ENCODE measurements around the gene ARHGEF4. TPM values are rescaled to one million over a fixed set of nuclear protein-coding genes. Genes with fewer than 3 reads are reported as not detected.

Gene ARHGEF4
- total RNA-seq, 1 donor from 2014 or later = not detected

DNA sequence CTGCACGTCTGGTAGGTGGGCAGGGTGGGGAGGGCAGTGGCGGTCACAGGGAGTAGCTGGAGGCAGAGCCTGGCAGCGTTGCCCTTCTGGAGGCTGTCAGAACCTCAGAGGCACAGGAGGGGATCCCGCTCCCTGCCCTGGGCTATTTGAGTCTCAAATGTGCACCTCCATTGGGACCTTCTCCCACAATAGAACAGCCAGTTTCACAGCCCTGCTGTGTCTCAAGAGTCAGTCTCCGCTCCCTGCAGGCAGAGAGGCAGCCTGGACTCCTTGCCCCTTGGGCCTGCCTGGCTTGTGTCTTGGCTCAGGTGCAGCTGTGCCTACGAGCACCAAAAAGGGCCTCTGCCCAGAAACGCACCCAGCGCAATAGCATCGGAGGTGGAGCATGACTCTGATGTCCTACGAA is 199.1 kb downstream of the ARHGEF4 start:
- intact Hi-C loops (cut with micrococcal nuclease) = no loop called here

DNA sequence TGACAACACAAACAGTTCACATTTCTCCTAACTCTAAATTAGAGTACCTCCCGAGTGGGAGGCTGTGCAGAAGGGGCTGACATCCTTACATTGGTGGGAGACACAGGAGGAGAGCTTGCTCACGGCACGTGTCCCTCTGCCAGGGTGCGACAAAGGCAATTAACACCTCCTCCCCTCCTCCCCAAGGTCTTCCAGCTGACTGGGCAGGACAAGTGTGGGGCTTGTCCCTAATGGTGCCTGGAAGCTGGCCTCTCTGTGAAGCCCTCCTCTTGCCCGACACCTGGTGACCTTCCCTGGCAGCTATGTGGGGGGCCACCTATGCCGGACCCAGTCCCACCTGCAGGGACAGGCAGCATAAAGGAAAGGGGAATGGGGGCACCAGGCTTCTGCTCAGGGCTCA is 199.6 kb downstream of the ARHGEF4 start:
- intact Hi-C loops (cut with micrococcal nuclease) = no loop called here

DNA sequence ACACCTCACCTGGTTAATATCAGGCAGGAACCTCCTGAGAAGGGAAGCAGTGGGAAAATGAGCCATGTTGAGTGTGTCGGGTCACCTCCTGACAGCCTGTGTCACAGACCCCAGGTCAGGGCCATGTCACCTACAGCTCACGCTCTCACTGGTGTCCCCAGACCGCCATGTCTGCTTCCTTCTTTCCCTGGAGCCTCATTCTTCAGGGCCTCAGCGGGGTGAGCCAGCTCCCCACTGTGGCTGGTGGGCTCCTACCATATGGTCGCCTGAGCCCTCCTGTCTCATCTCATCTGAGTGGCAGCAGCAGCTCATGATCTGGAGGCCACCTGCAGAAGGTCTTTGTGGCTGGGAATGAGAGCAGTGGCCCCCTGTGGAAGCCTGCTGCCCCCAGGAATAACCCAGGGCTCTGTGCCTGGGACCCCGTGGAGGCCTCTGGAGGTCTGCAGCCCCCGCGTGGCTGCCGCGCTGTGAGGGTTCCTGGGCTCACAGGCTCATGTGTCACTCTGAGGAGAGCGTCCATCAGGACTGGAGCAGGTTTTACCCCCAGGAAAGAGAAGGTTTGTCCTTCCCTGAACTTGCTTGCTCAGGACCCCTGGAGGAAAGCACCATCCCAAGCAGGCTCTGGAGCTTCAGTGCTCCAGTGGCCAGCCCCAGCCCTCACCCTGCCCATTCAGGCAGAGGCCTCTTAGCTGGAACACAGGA is 200.1 kb downstream of the ARHGEF4 start:
- intact Hi-C loops (cut with micrococcal nuclease) = no loop called here

DNA sequence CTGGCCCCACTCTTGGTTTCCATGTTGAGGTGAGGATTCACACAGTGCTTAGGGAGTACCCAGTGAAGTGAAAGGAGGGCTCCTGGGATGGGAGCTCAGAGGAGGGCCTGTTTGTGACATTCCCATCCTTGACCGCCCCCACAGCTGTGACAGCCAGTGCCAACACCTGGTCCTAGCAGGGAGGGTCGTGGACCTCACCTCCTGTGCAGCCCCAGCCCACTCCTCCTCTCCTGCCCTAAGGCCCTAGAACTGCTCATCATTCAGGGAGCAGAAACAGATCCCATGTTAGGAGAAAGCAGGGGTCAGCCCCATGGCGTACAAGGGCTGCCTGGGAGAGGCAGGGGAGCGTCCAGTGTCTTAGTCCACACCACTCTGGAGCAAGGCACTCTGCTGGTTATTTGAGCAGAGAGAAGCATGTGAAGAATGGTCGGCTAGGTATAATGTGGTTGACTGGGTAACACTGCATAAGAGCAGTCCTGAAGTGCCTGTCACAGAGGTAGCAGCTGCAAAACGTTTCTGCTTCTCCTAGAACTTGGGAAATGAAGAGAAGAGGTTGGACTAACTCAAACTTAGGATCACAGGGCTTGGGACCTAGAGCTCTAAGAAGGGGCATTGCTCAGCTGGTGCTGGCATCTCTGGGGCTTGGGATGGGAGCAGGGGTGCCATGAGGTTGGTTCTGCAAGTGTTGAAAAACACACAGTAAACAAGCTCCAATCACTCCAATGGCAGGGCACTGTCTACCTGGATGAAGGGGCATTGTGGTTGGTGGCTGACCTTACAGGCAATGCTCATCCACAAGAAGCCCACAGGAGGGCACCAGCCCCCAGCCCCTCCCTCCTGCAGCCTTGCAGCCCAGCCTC is 200.9 kb downstream of the ARHGEF4 start:
- intact Hi-C loops (cut with micrococcal nuclease) = no loop called here

DNA sequence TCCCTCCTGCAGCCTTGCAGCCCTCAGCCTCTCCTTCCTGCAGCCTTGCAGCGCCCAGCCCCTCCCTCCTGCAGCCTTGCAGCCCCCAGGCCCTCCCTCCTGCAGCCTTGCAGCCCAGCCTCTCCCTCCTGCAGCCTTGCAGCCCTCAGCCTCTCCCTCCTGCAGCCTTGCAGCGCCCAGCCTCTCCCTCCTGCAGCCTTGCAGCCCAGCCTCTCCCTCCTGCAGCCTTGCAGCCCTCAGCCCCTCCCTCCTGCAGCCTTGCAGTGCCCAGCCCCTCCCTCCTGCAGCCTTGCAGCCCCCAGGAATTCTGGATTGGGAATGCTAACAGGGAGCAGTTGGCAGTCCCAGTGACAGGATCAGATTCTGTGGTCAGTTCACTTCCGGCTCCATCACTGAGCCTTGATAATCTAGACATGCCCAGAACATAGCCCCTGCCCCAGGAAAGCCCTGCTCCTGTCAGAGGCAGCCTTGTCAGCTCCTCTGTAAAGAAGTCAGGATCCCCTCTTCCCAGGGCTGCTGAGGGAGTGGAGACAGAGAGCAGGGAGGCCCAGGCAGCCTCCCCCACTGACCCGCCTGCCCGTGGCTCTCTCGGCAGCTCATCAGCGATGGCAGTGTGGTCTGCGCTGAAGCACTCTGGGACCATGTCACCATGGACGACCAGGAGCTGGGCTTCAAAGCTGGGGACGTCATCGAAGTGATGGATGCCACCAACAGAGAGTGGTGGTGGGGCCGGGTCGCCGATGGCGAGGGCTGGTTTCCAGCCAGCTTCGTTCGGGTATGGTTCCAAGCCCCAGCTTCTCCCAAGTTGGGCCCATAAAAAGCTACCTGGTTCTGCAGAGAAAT is 201.8 kb downstream of the ARHGEF4 start:
- intact Hi-C loops (cut with micrococcal nuclease) = no loop called here

DNA sequence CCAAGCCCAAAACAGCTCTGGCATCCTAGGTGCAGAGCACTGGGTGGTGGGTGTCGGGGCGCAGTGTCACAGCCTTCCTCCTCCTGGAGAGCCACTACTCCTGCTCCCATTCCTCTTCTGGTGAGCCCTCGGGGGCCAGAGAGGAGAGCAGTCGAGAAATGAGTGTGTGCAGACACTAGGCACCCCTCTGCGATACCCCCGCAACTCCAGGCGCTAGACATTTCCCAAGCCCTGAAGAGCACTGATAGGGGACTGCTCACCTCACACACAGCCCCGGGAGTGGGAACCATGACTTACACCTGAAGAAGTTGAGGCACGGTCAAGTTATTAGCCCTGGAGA is 202.4 kb downstream of the ARHGEF4 start:
- intact Hi-C loops (cut with micrococcal nuclease) = no loop called here

DNA sequence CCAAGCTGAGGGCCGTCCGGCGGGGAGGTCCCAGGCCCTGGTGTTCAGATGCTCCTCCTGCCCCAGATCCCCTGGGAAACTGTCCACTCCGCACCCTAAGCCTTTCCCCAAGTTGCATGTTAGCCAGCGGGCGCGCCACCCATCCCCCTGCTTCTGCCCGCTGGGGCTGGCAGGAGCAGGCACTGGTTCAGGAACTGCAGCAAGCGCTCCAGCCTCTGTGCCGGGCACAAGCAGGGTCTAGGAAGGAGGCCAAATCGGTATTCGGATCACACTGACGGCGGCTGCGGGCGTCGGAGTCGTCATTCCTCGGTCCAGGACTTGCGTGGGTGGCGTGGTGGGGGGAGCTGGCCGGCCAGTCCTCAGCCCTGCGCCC is 202.8 kb downstream of the ARHGEF4 start:
- intact Hi-C loops (cut with micrococcal nuclease) = no loop called here

DNA sequence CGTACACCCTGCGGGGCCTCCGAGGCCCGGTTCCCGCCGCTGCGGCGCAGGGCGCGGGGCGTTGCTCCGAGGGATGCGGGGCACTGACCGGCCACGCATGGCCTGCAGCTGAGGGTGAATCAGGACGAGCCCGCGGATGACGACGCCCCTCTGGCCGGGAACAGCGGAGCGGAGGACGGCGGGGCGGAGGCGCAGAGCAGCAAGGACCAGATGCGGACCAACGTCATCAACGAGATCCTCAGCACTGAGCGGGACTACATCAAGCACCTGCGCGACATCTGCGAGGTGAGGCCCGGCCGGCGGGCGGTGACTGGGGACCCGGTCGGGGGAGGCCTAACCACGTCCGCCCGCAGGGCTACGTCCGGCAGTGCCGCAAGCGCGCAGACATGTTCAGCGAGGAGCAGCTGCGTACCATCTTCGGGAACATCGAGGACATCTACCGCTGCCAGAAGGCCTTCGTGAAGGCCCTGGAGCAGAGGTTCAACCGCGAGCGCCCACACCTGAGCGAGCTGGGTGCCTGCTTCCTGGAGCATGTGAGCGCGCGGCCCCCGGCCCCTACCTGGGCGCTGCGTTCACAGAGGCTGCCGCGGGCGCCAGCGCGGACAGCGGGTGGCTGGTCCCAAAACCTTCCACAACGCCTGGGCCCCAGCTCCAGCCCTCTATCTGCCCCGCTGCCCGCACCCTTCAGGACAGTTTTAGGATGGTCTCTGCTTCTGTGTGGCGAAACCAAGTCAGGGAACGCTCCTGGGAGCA is 203.4 kb downstream of the ARHGEF4 start:
- intact Hi-C loops (cut with micrococcal nuclease) = loop anchor here (10.0 kb wide), 1 partner anchor 245 kb away; no protein-coding TSS in a partner anchor

DNA sequence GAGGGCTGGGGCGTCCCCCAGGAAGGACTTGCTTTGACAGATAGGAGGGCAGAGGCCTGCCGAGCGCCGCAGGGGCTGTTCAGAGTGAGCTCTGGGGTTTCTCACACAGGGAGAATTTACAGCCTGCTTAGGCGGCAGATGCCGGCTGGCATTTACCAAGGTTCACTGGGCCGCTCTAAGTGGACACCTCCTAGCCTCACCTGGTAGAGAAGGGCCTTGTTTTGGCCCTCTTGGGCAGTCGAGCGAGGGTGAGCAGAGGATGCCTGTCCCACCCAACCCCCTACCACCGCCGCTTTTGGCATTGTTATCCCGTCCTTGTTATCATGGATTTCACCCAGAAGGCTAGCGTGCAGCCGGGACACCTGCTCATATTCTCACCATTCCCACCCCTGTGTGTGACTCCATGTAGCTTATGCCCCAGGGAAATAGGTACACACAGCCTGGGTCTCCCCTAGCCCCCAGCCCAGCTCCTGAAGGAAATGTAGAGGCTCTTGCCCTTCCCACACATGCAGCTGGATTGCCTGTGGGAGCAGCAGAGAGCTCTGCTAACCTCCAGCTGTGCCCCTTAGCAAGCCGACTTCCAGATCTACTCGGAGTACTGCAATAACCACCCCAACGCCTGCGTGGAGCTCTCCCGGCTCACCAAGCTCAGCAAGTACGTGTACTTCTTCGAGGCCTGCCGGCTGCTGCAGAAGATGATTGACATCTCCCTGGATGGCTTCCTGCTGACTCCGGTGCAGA is 204.1 kb downstream of the ARHGEF4 start:
- intact Hi-C loops (cut with micrococcal nuclease) = loop anchor here (10.0 kb wide), 1 partner anchor 246 kb away; no protein-coding TSS in a partner anchor

DNA sequence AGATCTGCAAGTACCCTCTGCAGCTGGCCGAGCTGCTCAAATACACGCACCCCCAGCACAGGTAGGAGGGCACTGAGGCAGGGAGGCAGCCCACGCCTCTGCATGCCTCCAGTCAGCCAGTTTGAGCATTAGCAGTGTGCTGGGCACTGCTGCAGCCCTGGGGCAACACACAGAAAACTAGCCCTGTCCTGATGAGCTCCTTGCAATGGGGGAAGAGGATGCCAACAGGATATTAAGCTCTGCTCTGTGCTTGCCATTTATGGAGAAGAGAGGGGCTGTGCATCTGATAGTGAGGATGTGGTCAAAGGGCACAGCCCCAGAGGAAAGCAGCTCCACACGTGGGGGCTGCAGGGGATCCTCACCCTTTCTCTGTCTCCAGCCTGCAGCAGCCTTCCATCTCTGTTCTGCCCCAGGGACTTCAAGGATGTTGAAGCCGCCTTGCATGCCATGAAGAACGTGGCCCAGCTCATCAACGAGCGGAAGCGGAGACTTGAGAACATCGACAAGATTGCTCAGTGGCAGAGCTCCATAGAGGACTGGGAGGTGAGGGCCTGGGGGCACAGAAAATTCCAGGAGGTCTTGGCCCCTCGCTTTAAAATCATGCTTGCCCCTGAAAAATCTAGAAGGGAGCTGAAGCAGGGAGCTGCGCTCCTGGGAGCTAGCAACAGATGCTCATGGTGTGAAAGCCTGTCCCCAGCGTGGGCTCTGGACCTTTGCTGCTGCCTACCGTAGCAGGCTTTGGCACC is 204.9 kb downstream of the ARHGEF4 start:
- intact Hi-C loops (cut with micrococcal nuclease) = loop anchor here (10.0 kb wide), 1 partner anchor 247 kb away; no protein-coding TSS in a partner anchor

DNA sequence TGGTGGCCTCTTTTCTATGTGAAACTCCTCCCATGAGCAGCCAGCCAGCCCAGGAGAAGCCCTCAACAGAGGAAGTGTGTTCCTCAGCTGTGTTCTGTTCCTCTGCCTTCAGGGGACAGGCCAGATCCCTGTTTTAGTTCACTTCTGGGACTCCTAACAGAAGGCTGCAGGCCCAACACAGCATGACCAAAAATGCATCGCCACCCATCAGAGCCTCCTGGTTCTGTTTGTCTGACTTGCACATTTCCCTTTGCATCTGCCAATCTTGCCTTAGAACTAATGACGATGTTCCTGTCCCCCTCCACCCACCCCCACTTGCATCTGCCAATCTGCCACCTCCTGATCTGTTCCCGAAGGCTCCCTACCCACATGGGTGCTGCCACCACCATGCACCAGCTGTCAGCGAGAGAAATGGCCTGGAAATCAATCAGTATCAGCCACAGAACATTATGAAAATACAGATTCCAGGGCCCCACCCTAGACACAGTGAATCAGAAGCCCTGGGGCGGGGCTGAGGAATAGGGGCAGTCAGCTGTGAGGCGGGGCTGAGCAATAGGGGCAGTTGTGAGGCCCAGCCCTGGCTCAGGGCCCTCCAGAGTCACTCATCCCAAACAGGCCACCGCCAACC is 205.5 kb downstream of the ARHGEF4 start:
- intact Hi-C loops (cut with micrococcal nuclease) = loop anchor here (10.0 kb wide), 1 partner anchor 247 kb away; no protein-coding TSS in a partner anchor

DNA sequence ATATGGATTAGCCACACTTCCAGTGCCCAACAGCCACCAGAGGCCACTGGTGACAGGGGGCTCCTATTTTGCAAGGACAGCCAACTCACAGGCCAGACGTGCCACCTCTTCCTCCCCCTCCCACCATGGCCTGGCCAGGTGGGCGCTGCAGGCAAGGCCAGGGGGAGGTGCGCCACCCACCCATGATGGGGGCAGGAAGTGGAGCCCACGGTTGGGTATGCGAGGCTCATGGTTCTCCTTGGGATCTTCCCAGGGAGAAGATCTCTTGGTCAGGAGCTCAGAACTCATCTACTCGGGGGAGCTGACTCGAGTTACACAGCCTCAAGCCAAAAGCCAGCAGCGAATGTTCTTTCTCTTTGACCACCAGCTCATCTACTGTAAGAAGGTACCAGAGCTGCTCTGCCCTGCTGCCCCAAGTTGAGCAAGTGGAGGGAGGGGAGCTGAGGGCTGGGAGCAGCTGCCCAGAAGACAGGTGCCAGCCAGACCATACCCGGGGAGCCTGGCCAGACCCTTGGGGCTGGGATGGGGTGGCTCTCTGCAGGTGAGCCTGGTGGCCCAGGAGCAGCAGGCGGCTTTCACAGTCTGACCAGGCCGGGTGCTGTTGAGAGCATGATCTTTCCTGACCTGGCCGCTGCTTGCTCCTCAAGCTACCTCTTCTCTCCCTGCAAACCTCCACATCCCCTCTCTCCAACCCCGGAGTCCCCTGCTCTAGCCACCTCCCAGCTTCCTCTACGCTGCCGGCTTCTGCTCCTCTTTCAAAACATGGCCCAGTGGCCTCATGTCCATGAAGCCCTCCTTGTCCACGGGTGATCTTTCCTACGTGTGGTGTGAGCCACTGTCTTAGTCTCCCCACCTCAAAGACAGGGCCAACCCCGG is 206.7 kb downstream of the ARHGEF4 start:
- intact Hi-C loops (cut with micrococcal nuclease) = loop anchor here (10.0 kb wide), 1 partner anchor 249 kb away; no protein-coding TSS in a partner anchor

DNA sequence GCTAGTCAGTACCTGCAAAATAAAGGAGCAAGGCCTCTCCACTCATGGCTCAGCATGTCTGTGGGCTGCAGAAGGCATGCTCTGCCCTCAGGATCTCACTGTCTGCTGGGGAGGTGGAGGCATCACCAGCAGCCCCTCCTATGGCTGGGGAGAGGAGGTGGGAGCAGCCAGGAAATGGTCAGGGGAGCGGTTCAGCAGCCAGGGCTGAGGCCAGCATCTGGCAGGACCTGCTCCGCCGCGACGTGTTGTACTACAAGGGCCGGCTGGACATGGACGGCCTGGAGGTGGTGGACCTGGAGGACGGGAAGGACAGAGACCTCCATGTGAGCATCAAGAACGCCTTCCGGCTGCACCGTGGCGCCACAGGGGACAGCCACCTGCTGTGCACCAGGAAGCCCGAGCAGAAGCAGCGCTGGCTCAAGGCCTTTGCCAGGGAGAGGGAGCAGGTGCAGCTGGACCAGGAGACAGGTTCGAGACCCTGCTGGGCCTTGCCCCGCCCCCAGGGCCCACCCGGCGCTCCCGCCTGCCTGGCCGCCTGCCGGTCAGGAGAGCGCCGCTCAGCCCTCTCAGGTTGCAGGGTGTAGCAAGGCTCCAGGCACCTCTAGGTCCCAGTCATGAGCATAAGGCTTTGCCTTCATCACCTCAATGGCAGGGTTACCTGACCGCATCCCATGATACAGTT is 207.5 kb downstream of the ARHGEF4 start:
- intact Hi-C loops (cut with micrococcal nuclease) = loop anchor here (10.0 kb wide), 1 partner anchor 249 kb away; no protein-coding TSS in a partner anchor

DNA sequence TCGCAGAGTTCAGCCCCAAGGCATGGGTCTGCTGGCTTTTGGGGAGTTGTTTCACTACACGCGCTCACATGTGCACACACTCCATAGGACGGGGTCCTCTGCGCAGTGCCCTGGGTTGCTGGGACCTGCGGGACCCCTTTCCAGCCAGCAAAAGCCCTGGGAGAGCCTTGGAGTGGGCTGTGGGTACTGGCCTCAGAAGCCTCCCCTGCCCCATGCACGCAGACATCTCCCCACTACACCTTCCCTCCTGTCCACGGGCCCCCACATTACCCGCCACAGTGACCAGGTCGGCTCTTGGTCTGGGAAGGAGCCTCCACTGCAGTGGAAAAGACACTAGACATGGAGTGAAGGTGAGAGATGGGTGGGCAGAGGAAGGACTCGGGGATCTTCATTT is 208.0 kb downstream of the ARHGEF4 start:
- intact Hi-C loops (cut with micrococcal nuclease) = loop anchor here (10.0 kb wide), 1 partner anchor 250 kb away; no protein-coding TSS in a partner anchor

DNA sequence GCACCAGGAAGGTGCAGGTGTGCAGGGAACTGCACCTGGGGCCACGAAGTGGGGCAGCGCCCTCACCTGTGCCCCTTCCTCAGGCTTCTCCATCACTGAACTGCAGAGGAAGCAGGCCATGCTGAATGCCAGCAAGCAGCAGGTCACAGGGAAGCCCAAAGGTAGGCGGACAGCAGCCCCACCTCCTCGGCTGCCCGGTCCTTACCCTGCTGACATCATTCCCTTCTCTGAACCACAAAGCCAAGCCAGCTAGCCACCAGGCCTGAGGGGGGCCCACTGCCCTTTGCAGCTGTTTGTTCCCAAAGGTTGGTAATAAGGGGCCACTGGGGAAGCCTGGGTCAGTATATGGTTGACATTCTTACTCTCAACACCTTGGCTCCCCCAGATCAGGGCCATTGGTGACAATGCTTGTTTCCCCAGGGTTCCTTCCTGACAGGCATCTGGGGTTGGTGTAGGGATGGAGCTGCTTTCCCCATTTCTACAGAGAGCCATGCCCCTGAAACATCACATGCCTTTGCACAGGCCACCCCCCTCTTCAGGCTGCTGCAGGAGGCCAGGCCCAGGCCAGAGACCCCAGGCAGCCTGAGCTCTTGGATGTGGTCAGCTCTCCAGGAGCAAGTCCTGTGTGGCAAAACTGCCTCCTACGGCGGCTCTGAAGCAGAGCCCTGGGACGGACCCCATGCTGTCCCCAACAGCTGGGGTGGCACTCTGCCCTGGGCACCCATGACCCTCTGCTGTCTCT is 208.7 kb downstream of the ARHGEF4 start:
- intact Hi-C loops (cut with micrococcal nuclease) = loop anchor here (10.0 kb wide), 1 partner anchor 251 kb away; no protein-coding TSS in a partner anchor

Measured in T-helper 2 cell treated with Interferon-gamma antibody and Interleukin-4, amounts not matched to agents 100 ng/mL and 5 ng/mL, for 36 hours (primary cell).